Measurements from ENCODE around the gene MBD3L5.
"Not testable (repeated sequence)": the region's sequence is repeated elsewhere in the genome, so short reads cannot be mapped to it uniquely, and the experiment has no call there.

Gene MBD3L5

DNA sequence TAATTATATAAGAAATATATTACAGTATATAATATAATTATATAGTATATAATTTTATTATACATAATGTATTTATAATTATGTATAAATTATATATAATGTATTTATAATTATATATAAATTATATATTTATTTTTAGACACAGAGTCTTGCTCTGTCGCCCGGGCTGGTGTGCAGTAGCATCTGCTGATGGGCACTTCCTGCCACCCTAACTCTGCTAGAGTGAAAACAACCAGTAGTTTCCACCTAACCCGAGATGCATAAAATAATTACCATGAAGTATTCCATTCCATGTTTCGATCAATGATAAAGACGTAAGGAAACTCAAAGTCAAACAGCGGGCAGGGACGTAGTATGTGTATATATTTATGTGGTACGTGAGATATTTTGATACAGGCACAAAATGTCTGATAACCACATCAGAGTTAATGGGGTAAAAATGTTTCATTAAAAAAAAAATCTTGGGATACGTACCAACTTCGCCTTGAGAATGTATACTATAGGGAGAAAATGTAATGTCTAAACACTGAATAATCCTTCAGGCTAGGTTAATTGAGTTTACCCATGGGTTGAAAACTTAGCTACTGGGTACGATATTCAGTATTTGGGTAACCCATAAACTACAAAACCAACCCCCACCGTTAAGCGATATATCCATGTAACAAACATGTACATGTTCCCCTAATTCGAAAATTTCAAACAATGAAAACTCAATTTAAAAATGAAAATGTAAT is 24.4 kb downstream of the MBD3L5 start:
- not testable (repeated sequence) for DNase-seq

DNA sequence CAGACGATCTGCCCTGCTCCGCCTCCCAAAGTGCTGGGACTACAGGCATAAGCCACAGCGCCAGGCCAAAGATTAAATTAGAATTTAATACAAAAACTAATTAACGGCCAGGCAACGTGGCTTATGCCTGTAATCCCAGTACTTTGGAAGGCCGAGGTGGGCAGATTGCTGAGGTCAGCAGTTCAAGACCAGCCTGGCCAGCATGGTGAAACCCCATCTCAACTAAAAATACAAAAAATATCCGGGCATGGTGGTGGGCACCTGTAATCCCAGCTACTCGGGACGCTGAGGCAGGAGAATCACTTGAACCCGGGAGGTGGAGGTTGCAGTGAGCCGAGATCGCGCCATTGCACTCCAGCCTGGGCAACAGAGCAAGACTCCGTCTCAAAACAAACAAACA is 25.3 kb downstream of the MBD3L5 start:
- DNase-seq, result not testable (repeated sequence)

DNA sequence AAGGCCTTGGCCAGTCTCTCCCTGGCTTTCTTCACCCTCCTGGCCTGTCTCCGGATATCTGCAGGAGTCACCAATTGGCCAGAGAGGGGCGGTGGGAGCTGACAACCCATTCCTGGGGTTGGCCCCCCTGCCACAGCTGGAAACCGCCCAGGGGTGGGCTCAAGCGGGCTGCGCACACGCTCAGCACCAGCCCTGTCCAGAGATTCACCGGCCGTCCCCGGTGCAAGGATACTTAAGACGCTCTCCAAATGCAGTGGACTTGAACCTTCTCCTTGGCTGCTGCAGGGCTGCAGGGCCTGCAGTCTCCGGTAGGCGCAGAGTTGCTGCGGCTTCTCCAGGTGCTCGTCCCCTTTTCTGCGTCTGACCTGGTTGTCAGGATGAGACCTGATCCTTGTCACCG is 26.0 kb downstream of the MBD3L5 start:
- DNase-seq, result not testable (repeated sequence)

DNA sequence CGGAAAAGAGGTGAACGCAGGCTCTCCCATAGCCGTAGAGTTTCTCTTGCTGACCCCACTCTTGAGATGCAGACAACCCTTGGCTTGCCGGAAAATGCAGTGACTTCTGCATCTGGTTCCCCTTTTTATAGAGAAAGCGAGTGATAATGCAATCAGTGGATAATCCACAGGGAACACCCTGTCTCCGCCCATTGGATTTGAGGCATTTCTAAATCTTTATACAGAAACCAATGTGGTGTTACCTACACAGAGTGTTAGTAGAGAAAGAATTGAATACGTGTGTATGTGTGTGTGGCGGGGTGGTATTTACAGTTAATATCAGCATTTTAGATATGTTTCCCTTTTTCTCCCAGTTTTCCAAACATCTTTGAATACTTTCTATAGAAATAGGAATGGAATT is 28.2 kb downstream of the MBD3L5 start, which contains the start of gene MBD3L3:
MBD3L3 (minus strand) TSS at position 101 of the 400 bp plus-strand sequence; CDS start at position 30, 71 bp downstream.
- not testable (repeated sequence) for DNase-seq

DNA sequence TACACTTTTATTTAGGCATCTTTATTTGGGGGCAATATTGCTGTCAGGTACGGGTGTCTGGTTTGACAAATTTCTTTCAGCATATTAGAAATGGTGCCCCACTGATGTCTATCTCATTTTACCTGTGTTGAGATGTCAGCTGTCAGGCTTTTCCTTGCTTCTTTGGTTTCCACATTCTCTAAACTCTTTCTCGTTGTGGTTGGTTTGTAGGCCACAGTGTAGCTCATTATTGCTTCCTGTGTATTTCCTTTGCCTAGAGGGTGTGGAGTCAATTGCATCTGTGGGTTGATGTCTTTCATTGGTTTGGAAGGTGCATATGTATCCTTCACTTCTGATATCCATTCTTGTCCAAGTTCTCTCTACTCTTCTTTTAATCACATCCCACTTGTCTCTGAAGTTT is 29.6 kb downstream of the MBD3L5 start:
- not testable (repeated sequence) for DNase-seq

DNA sequence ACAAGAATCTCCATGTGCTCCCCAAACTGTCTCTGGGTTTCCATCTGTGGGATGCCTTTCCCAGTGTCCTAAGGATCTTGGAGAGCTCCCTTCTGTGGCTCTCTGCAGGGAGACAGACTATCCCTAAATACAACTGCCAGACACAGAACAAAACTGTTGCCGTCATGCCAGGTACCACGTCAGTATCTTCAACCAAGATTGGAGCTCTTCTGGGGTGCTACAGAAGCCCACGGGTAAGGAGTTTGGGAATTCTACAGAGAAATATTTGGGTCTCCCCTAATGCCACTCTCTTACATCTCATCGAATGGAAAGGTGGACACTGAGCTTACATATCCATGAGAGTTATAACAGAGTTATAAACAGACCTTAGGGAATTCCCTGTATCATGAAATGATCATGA is 33.0 kb downstream of the MBD3L5 start:
- no peak for DNase-seq

DNA sequence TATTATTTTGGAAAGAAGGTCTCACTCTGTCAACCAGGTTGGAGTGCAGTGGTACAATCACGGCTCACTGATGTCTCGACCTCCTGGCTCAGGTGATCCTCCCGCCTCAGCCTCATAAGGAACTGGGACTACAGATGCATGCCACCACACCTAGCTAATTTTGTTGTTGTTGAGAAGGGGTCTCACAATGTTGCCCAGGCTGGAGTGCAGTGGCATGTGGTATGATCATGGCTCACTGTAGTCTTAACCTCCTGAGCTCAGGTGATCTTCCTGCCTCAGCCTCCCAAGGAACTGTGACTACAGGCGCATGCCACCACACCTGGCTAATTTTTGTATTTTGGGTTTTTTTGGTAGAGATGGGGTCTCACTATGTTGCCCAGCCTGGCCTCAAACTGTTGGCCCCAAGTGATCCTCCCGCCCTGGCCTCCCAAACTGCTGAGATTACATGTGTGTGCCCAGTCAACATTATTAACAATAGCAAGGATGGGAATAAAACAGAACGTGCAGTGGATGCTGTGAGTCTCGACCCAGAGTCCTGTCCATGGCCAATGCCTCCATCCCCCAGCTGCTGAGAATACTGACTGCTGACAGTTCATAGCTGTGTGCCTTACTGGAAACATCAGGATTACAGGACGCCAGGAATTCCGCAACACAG is 33.5 kb downstream of the MBD3L5 start:
- DNase-seq, result no peak

DNA sequence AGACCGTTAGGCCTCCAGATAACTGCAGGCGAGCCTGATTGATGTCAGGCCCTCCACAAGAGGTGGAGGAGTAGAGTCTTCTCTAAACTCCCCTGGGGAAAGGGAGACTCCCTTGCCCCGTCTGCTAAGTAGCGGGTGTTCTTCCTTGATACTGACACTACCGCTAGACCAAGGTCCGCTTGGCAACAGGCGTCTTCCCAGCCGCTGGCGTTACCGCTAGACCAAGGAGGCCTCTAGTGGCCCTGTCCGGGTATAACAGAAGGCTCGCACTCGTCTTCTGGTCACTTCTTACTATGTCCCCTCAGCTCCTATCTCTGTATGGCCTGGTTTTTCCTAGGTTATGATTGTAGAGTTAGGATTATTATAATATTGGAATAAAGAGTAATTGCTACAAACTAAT is 36.7 kb downstream of the MBD3L5 start:
- DNase-seq, result not testable (repeated sequence)

DNA sequence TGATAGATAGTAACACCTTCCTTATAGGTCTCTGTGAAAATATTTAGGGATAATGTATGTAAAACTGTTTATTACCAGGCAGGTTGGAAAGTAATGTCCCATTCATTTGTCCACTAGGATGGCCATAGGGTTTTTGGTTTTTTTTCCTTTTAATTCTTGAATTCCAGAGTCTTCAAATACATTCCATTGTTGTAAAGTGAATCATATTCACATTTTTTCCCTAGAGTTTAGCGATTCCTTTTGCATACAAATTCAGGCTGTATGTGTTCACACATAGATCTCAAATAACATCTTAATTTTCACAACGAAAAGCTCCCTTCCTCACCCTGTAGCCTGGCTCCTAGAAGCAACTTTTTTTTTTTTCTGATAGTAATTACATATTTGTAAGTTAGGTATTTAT is 37.3 kb downstream of the MBD3L5 start:
- DNase-seq, result no peak

DNA sequence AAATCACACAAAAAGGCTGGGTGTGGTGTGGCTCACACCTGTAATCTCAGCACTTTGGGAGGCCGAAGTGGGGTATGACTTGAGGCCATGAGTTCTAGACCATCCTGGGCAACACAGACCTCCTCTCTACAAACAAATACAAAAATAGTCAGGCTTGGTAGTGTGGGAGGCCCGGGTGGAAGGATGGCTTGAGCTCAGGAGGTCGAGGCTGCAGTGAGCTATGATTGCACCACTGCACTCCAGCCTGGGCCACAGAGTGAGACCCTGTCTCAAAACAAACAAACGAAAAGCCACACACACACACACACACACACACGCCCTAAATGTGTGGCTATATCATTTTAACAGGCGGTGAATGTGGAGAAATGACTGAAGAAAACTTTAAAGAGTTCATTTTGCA is 38.2 kb downstream of the MBD3L5 start:
- no peak for DNase-seq

DNA sequence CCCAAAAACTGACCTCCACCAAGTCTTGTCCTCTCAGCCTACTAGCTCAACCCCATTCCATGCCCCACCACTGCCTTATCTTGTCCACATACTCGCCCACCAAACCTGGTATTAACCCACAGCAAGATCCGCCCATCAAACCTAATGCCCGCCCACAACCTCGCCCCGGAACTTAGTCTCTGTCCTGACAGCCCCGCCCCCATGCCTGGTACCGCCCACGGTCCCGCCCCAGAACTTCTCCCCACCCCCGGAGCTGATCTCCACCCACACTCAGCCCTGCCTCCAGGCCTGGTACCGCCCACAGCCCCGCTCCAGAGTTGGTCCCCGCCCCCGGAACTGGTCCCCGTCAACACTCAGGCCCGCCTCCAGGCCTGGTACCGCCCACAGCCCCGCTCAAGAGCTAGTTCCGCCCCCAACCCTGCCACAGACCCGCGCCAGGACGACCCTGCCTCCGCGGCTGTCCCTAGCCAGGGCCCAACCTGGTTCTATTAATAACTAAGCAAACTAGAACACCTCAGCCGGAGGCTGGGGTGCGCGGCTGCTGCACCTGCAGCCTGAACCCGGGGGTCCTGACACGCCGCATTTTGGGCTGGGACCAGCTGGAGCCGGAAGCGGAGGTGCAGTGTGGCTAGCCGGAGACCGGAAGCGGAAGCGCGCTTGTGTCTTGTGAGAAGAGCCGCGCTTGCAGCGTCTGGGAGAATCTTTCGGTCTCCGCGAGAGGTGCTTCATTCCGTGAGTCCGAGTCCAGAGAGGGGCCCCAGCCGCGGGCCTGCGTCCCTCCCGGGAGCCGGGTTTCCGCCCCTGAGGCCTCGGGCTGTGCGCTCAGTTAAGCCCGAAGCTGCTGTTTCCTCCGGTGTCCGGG is 38.9 kb downstream of the MBD3L5 start, which contains the start of gene ZNF557:
ZNF557 (plus strand) TSS at position 662 of the 862 bp plus-strand sequence. CDS start 5,372 bp downstream, outside the sequence.
- DNase-seq, result peak; percentile 98

DNA sequence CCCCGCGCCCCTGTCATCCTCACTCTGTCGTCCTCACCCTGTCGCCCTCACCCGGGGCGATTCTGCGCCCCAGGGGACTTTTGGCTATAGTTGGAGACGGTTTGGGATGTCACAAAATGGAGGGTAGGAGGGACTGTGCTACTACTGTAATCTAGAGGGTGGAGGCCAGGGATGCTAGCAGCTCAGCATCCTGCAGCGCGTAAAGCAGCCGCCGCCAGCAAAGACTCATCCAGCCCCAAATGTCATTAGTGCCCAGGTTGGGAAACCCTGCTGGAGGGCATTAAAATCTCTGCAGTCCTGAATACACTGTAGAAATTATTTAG is 39.5 kb downstream of the MBD3L5 start:
- DNase-seq, result no peak

DNA sequence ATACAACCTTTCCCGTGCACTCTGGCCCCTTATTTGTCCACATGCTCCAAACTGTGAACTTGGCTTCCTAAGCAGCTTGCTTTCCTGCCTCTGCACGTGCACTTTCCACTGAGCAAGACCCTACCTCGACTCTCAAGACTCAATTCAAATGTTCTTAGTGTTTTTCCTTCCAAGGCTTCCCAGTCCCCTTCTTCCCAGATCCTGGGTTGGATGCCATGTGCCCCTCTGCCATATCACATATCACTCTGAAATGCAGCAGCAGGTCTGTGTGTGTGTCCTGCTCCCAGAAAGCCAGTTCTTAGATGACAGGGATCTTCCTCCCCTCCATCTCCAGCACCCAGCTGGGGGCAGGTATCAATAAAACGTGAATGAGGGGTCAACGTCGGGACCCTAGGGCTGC is 42.2 kb downstream of the MBD3L5 start:
- DNase-seq, result no peak

DNA sequence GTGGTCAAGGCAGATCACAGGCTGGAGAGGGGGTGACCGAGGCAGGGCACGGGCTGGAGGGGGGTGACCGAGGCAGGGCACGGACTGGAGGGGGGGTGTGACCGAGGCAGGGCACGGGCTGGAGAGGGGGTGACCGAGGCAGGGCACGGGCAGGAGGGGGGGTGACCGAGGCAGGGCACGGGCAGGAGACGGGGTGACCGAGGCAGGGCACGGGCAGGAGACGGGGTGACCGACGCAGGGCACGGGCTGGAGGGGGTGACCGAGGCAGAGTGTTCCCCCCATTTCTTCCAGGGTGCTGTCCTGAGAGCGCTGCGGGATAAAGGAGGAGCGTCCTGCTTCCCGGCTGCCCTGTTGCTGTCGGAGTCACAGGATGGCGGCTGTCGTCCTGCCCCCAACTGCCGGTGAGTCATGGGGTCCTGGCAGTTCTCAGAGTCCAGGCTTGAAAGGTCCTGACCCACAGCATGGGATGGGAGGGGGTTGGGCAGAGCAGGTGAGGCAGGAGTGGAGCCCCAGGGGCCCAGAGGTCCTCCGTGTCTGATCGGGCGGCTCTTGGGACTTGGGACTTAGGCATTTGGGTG is 44.4 kb downstream of the MBD3L5 start:
- DNase-seq, result no peak

DNA sequence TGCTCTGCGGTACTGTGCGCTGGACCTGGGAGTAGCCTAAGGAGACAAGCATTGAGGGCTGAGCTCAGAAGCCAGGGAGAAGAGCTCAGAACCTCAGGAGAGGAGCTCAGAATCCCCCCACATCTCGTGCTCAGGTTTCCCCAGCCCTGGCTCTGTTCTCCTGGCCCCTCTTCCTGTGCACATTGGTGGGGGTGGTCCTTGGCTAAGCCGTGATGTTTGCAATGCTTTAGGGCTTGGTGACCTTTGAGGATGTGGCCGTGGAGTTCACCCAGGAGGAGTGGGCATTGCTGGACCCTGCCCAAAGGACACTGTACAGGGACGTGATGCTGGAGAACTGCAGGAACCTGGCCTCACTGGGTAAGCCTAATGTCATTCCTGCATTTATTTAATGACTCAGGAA is 45.8 kb downstream of the MBD3L5 start:
- no peak for DNase-seq

DNA sequence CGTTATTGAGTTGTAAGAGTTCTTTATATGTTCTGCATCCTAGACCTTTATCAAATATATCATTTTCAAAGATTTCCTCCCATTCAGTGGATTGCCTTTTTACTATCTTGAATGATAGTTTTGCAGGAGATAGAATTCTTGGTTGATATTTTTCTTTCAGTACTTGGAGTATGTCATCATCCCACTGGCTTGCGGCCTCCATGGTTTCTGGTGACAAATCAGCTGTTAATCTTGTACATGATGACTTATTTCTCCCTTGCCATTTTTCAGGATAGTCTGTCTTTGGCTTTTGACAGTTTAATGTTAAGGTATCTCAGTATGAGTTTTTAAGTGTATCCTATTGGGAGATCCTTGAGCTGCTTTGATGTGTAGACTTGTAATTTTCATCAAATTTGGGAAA is 47.6 kb downstream of the MBD3L5 start:
- no peak for DNase-seq
